OCI-LY1 (cell line): Measurements from ENCODE around the gene ACBD3.

ENCODE experiments used
- H2AFZ ChIP-seq: fragments of 200-600 bp; sonication (generic), shearing (Covaris generic); 2 replicates; pipeline ENCODE4 v1.6.0; 2014; ENCODE audit warnings: antibody characterized with exemption, mild to moderate bottlenecking, low read length
- H3F3A ChIP-seq: fragments of 200-600 bp; sonication (generic), shearing (Covaris generic); 2 replicates; pipeline ENCODE4 v1.6.0; 2014; ENCODE audit warnings: mild to moderate bottlenecking, antibody characterized with exemption, low read length, moderate library complexity; ENCODE audit not compliant: insufficient read depth
- H3K27ac ChIP-seq: fragments of 200-600 bp; sonication (generic); 2 replicates; pipeline ENCODE4 v1.5.1; 2014; ENCODE audit warnings: low read length, mixed run types, mild to moderate bottlenecking, low read depth; ENCODE audit not compliant: poor library complexity, severe bottlenecking
- H3K27me3 ChIP-seq: fragments of 200-600 bp; sonication (generic); 2 replicates; pipeline ENCODE4 v1.6.0; 2014; ENCODE audit warnings: antibody characterized with exemption, mild to moderate bottlenecking, low read length, moderate library complexity; ENCODE audit not compliant: insufficient read depth
- H3K36me3 ChIP-seq: fragments of 200-600 bp; sonication (generic); 2 replicates; pipeline ENCODE4 v1.6.1; 2014; ENCODE audit warnings: mild to moderate bottlenecking, antibody characterized with exemption, low read length, moderate library complexity, mixed read lengths; ENCODE audit not compliant: insufficient read depth
- H3K4me1 ChIP-seq: fragments of 200-600 bp; sonication (generic); 2 replicates; pipeline ENCODE4 v1.5.1; 2014; ENCODE audit warnings: mild to moderate bottlenecking, low read length, moderate library complexity; ENCODE audit not compliant: insufficient read depth, severe bottlenecking
- H3K4me2 ChIP-seq: fragments of 200-600 bp; sonication (generic), shearing (Covaris generic); 2 replicates; pipeline ENCODE4 v1.6.1; 2014; ENCODE audit warnings: low read length
- H3K4me3 ChIP-seq: fragments of 200-600 bp; sonication (generic); 2 replicates; pipeline ENCODE4 v1.5.1; 2014; ENCODE audit warnings: low read length, low read depth, mild to moderate bottlenecking, mixed read lengths; ENCODE audit not compliant: poor library complexity, severe bottlenecking
- H3K79me2 ChIP-seq: fragments of 200-600 bp; shearing (Covaris generic); 2 replicates; pipeline ENCODE4 v1.6.1; 2016; ENCODE audit warnings: mixed run types, low read length, mixed read lengths; ENCODE audit not compliant: insufficient read depth
- H3K9ac ChIP-seq: fragments of 200-600 bp; sonication (generic), shearing (Covaris generic); 2 replicates; pipeline ENCODE4 v1.6.1; 2014; ENCODE audit warnings: mild to moderate bottlenecking, low read length, mixed read lengths
- H3K9me2 ChIP-seq: fragments of 200-600 bp; sonication (generic), shearing (Covaris generic); 2 replicates; pipeline ENCODE4 v1.6.1; 2014; ENCODE audit warnings: low read depth, mild to moderate bottlenecking, low read length, mixed read lengths
- H3K9me3 ChIP-seq: fragments of 200-600 bp; shearing (Covaris generic); 2 replicates; pipeline ENCODE4 v1.6.1; 2014; ENCODE audit warnings: low read length, mixed read lengths
- H4K20me1 ChIP-seq: fragments of 200-600 bp; sonication (generic), shearing (Covaris generic); 2 replicates; pipeline ENCODE4 v1.6.0; 2016; ENCODE audit warnings: mild to moderate bottlenecking, low read length; ENCODE audit not compliant: insufficient read depth
- EZH2 ChIP-seq: fragments of 200-600 bp; sonication (generic), shearing (Covaris generic); IDR thresholded peaks from 2 replicates; pipeline ENCODE4 v1.8.0; 2017; ENCODE audit warnings: borderline replicate concordance, mixed run types, mild to moderate bottlenecking, antibody characterized with exemption, low read length, moderate library complexity, mixed read lengths
- TF ChIP-seq, protein P1 (sequence below): fragments of 200-600 bp; sonication (generic), shearing (Covaris generic); IDR thresholded peaks from 2 replicates; pipeline ENCODE4 v1.5.1; 2017; ENCODE audit warnings: mild to moderate bottlenecking, antibody characterized with exemption, low read length, moderate library complexity, mixed read lengths

ACBD3 gene

GRCh38 chr1:226199971-226200370, 13.4 kb upstream of the ACBD3 start:
- H2AFZ ChIP-seq, result no peak overlapping the region
- H3K36me3 ChIP-seq, result no peaks in the 10 kb centered on the region
- TF ChIP-seq EZH2, result no peak
- TF ChIP-seq, protein P1, sequence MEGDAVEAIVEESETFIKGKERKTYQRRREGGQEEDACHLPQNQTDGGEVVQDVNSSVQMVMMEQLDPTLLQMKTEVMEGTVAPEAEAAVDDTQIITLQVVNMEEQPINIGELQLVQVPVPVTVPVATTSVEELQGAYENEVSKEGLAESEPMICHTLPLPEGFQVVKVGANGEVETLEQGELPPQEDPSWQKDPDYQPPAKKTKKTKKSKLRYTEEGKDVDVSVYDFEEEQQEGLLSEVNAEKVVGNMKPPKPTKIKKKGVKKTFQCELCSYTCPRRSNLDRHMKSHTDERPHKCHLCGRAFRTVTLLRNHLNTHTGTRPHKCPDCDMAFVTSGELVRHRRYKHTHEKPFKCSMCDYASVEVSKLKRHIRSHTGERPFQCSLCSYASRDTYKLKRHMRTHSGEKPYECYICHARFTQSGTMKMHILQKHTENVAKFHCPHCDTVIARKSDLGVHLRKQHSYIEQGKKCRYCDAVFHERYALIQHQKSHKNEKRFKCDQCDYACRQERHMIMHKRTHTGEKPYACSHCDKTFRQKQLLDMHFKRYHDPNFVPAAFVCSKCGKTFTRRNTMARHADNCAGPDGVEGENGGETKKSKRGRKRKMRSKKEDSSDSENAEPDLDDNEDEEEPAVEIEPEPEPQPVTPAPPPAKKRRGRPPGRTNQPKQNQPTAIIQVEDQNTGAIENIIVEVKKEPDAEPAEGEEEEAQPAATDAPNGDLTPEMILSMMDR, result no peak
- H3K9ac ChIP-seq, result no peak overlapping the region
- H3K4me3 ChIP-seq, result no peak overlapping the region
- H3K9me2 ChIP-seq, result no peaks in the 10 kb centered on the region
- no peaks in the 10 kb centered on the region for H3K27me3 ChIP-seq
- H3K4me1 ChIP-seq, result peaks cover 20% of the 10 kb centered on the region
- no peak overlapping the region for H3K27ac ChIP-seq
- no peaks in the 10 kb centered on the region for H3F3A ChIP-seq
- no peaks in the 10 kb centered on the region for H4K20me1 ChIP-seq
- H3K9me3 ChIP-seq, result no peaks in the 10 kb centered on the region
- no peak overlapping the region for H3K4me2 ChIP-seq
- no peaks in the 10 kb centered on the region for H3K79me2 ChIP-seq

DNA sequence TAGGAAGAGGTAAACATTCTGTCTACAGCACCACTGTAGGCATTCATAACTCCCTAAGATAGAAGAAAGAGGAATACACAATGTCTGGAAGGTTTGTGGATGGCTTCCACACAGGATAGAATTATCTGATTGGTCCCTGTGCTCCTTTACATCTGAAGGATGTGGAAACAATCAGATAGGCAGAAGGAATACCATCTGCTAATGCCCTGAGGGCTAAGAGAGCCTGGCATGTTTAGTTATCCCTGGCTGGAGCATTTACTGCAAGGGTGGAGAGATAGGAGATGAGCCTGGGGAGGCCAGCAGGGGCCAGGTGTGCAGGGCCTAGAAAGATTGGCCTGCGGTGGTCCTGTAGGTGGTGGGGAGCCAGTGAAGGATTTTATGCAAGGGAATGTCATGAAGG, 8.6 kb upstream of the ACBD3 start:
- Histone ChIP-seq H3K79me2 (no peaks in the 10 kb centered on the region), H4K20me1 (no peaks in the 10 kb centered on the region), H3K9ac (no peak overlapping the region), H3K9me3 (no peaks in the 10 kb centered on the region), H3K4me2 (no peak overlapping the region), H3K9me2 (no peaks in the 10 kb centered on the region), H3K4me1 (peaks cover 4% of the 10 kb centered on the region), H2AFZ (no peak overlapping the region), H3K27ac (no peak overlapping the region), H3K27me3 (no peaks in the 10 kb centered on the region), H3K36me3 (no peaks in the 10 kb centered on the region), H3K4me3 (no peak overlapping the region), H3F3A (no peaks in the 10 kb centered on the region)
- TF ChIP-seq EZH2, result no peak
- TF ChIP-seq, protein P1, result no peak

DNA sequence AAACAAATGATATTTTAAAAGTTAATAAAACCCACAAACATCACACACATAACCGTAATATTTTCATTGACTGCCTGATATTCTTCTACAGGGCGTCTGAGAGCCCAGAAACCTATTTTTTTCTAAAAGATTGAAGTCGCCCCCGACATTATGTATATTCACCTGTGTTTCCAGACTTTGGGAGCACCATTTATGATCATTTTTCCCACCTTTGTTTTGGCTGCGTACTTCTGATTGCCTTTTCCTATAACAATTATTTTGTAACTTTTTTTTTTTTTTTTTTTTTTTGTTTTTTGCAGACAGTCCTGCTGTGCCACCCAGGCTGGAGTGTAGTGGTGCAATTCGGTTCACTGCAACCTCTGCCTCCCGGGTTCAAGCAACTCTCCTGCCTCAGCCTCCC, 839 bp upstream of the ACBD3 start:
- peaks cover 8% of the 10 kb centered on the region; the same call in 1 of the 2 replicates for H3K36me3 ChIP-seq
- H3K9ac ChIP-seq, result peak overlapping the region; percentile 87
- H3K9me2 ChIP-seq, result no peaks in the 10 kb centered on the region
- H3K4me2 ChIP-seq, result peak overlapping the region; percentile 71
- peak overlapping the region; percentile 78 for H3K27ac ChIP-seq
- peaks cover 35% of the 10 kb centered on the region for H3K79me2 ChIP-seq
- H4K20me1 ChIP-seq, result no peaks in the 10 kb centered on the region
- no peaks in the 10 kb centered on the region for H3K9me3 ChIP-seq
- H3K27me3 ChIP-seq, result no peaks in the 10 kb centered on the region
- TF ChIP-seq, protein P1, result no peak
- no peak for TF ChIP-seq EZH2
- H3K4me3 ChIP-seq, result peak overlapping the region; percentile 96
- H2AFZ ChIP-seq, result no peak overlapping the region
- no peaks in the 10 kb centered on the region for H3F3A ChIP-seq
- peaks cover 36% of the 10 kb centered on the region for H3K4me1 ChIP-seq
